AG09309 (cell line): ENCODE measurements around the gene BICRAL.

Experiments
- DNase-seq: peaks from one replicate; pipeline ENCODE4 v3.0.0-alpha.2; 2010; ENCODE audit warnings: low read depth
- H3K4me3 ChIP-seq: 2 replicates; pipeline ENCODE4 v1.5.1; 2011; ENCODE audit warnings: mild to moderate bottlenecking, low read depth, low read length, moderate library complexity; ENCODE audit not compliant: control insufficient read depth
- CTCF ChIP-seq: IDR thresholded peaks from 2 replicates; pipeline ENCODE4 v1.5.1; 2011; ENCODE audit warnings: mild to moderate bottlenecking, low read depth, low read length, inconsistent platforms; ENCODE audit not compliant: insufficient read depth, control insufficient read depth; ENCODE audit errors: missing control alignments

Gene BICRAL

GRCh38 chr6:42904467-42904866 lies 122.6 kb downstream of the BICRAL start:
- no peak for DNase-seq
- no peak for TF ChIP-seq CTCF
- no peak overlapping the region for H3K4me3 ChIP-seq

- no peak for TF ChIP-seq CTCF
- no peak overlapping the region for H3K4me3 ChIP-seq
- no peak for DNase-seq
These were observed 125.5 kb downstream of the BICRAL start for GRCh38 chr6:42907336-42907735.

GRCh38 chr6:42909835-42910234 lies 128.0 kb downstream of the BICRAL start:
- no peak overlapping the region for H3K4me3 ChIP-seq
- DNase-seq = no peak
- TF ChIP-seq CTCF = no peak

- no peak overlapping the region for H3K4me3 ChIP-seq
- no peak for TF ChIP-seq CTCF
- DNase-seq = no peak
These were observed 129.5 kb downstream of the BICRAL start for GRCh38 chr6:42911171-42912021.

GRCh38 chr6:42914546-42914945 lies 132.7 kb downstream of the BICRAL start:
- TF ChIP-seq CTCF = no peak
- no peak overlapping the region for H3K4me3 ChIP-seq
- DNase-seq = no peak

GRCh38 chr6:42915732-42916131 lies 133.9 kb downstream of the BICRAL start, which contains the start of gene PTCRA:
Gene PTCRA (plus strand): TSS chr6:42916053. CDS start chr6:42916070, 17 bp downstream.
- no peak within 1 kb of the TSS for H3K4me3 ChIP-seq
- DNase-seq = no peak
- no peak for TF ChIP-seq CTCF
